ENCODE results near the gene STXBP5.

STXBP5 gene

GRCh38 chr6:147180926-147181325, 23.3 kb upstream of the STXBP5 start:
- Mint-ChIP-seq H3K4me1 (no peaks in the 10 kb centered on the region), H3K4me3 (no peak overlapping the region), H3K27me3 (ENCODE audit: low read depth) (no peaks in the 10 kb centered on the region), H3K36me3 (ENCODE audit: low read depth) (no peaks in the 10 kb centered on the region), H3K9me3 (no peaks in the 10 kb centered on the region), H3K27ac (no peak overlapping the region)
- TF ChIP-seq CTCF (IDR thresholded peaks at IDR 0.05; ENCODE audit: unreplicated experiment in 3 of 3): no peak

GRCh38 chr6:147184379-147184778, 19.8 kb upstream of the STXBP5 start:
- Mint-ChIP-seq H3K9me3 (no peaks in the 10 kb centered on the region), H3K4me3 (no peak overlapping the region), H3K36me3 (ENCODE audit: low read depth) (no peaks in the 10 kb centered on the region), H3K27ac (no peak overlapping the region), H3K4me1 (no peaks in the 10 kb centered on the region), H3K27me3 (ENCODE audit: low read depth) (no peaks in the 10 kb centered on the region)
- TF ChIP-seq CTCF (IDR thresholded peaks at IDR 0.05; ENCODE audit: unreplicated experiment in 3 of 3): no peak

- Mint-ChIP-seq H3K27ac (no peak overlapping the region), H3K36me3 (ENCODE audit: low read depth) (no peaks in the 10 kb centered on the region), H3K4me3 (no peak overlapping the region), H3K27me3 (ENCODE audit: low read depth) (no peaks in the 10 kb centered on the region), H3K4me1 (no peaks in the 10 kb centered on the region), H3K9me3 (no peaks in the 10 kb centered on the region)
- no peak for TF ChIP-seq CTCF (IDR thresholded peaks at IDR 0.05; ENCODE audit: unreplicated experiment in 3 of 3)
Measured at GRCh38 chr6:147185216-147185615, 19.0 kb upstream of the STXBP5 start.

- H3K9me3 Mint-ChIP-seq: no peaks in the 10 kb centered on the region
- H3K4me3 Mint-ChIP-seq: no peak overlapping the region
- H3K27me3 Mint-ChIP-seq (ENCODE audit: low read depth): no peaks in the 10 kb centered on the region
- H3K4me1 Mint-ChIP-seq: no peaks in the 10 kb centered on the region
- no peak for TF ChIP-seq CTCF (IDR thresholded peaks at IDR 0.05; ENCODE audit: unreplicated experiment in 3 of 3)
- H3K27ac Mint-ChIP-seq: no peak overlapping the region
- no peaks in the 10 kb centered on the region for H3K36me3 Mint-ChIP-seq (ENCODE audit: low read depth)
Measured at GRCh38 chr6:147190556-147190955, 13.7 kb upstream of the STXBP5 start.

- no peaks in the 10 kb centered on the region for H3K9me3 Mint-ChIP-seq
- no peaks in the 10 kb centered on the region for H3K4me1 Mint-ChIP-seq
- H3K27ac Mint-ChIP-seq: no peak overlapping the region
- no peak overlapping the region for H3K4me3 Mint-ChIP-seq
- H3K36me3 Mint-ChIP-seq (ENCODE audit: low read depth): no peaks in the 10 kb centered on the region
- no peaks in the 10 kb centered on the region for H3K27me3 Mint-ChIP-seq (ENCODE audit: low read depth)
- no peak for TF ChIP-seq CTCF (IDR thresholded peaks at IDR 0.05; ENCODE audit: unreplicated experiment in 3 of 3)
Measured at GRCh38 chr6:147192278-147192911, 11.8 kb upstream of the STXBP5 start.

GRCh38 chr6:147194652-147195411, 9.4 kb upstream of the STXBP5 start:
- H3K27me3 Mint-ChIP-seq (ENCODE audit: low read depth): no peaks in the 10 kb centered on the region
- no peaks in the 10 kb centered on the region for H3K9me3 Mint-ChIP-seq
- no peaks in the 10 kb centered on the region for H3K4me1 Mint-ChIP-seq
- no peaks in the 10 kb centered on the region for H3K36me3 Mint-ChIP-seq (ENCODE audit: low read depth)
- H3K27ac Mint-ChIP-seq: no peak overlapping the region
- TF ChIP-seq CTCF (IDR thresholded peaks at IDR 0.05; ENCODE audit: unreplicated experiment in 3 of 3): no peak
- no peak overlapping the region for H3K4me3 Mint-ChIP-seq

Measured in nephron (organoid).